HG02943 (cell line): ENCODE measurements around the gene SMPD4.
A peak's percentile ranks its signal among the peaks of the same experiment; 100 is the strongest.
"Not testable (repeated sequence)": the region's sequence is repeated elsewhere in the genome, so short reads cannot be mapped to it uniquely, and the experiment has no call there.

Experiments used
- ATAC-seq: cut with Tn5 transposase; IDR thresholded peaks from one replicate; pipeline ENCODE4 v1.9.1; 2021; ENCODE audit warnings: mild to moderate bottlenecking, low read depth, moderate library complexity; ENCODE audit not compliant: unreplicated experiment

The SMPD4 gene

GRCh38 chr2:130187859-130188792 lies 6.7 kb upstream of the SMPD4 start:
- not testable (repeated sequence) for ATAC-seq

GRCh38 chr2:130187268-130187667 lies 5.9 kb upstream of the SMPD4 start:
- no peak for ATAC-seq

DNA sequence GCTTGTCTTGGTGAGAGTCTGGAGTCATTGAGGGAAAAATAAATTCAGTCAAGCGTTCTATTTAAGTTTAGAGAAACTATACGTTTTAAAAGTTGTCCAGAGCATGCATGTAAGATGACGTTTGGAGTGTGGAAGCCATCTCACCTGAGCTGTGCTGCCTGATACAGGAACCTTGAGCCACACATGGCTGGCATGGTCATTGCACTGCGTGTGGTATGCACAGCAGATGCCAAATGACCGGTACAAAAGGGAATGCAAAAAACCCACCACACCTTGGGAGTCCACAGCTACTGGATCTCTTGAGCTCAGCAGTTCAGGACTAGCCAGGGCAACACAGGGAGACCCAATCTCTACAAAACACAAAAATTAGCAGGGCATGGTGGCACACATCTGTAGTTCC lies 5.0 kb upstream of the SMPD4 start:
- ATAC-seq = no peak

DNA sequence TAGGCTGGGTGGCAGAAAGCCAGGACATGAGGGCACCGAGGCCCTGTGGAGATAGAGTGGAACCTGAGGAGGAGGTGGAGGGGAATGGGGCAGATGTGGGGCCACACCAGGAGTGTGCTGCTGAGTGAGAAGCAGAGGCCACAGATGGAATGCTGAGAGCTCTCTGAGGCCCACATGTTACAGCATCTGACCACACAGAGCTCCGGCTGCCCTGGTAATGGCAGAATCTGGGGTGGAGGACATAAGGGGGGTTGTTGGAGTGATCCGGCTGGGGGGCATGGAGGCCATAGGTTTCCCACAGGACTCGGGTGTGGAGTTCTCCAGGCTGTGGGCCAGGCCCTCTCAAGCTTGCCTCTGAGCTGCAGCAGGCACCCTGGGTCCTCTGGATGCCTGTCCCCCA lies 4.5 kb upstream of the SMPD4 start:
- no peak for ATAC-seq

DNA sequence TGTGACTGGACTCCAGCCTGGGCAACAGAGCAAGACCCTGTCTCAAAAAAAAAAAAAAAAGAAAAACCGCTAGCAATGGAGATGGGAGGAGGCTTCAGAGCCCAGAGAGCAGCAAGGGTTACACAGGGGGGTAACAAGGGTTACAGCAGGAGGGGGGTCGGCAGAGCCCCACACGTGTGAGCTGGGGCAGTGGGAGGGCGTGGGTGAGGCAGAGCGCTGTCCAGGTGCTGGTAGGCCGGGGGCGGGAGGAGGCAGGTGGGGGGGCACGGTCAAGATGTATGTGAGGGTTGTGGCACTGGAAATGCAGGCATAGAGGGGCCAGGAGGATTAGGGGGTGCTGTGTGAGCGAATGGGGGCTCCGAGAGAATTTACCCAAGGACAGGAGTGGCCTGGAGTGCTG lies 4.0 kb upstream of the SMPD4 start:
- no peak for ATAC-seq

DNA sequence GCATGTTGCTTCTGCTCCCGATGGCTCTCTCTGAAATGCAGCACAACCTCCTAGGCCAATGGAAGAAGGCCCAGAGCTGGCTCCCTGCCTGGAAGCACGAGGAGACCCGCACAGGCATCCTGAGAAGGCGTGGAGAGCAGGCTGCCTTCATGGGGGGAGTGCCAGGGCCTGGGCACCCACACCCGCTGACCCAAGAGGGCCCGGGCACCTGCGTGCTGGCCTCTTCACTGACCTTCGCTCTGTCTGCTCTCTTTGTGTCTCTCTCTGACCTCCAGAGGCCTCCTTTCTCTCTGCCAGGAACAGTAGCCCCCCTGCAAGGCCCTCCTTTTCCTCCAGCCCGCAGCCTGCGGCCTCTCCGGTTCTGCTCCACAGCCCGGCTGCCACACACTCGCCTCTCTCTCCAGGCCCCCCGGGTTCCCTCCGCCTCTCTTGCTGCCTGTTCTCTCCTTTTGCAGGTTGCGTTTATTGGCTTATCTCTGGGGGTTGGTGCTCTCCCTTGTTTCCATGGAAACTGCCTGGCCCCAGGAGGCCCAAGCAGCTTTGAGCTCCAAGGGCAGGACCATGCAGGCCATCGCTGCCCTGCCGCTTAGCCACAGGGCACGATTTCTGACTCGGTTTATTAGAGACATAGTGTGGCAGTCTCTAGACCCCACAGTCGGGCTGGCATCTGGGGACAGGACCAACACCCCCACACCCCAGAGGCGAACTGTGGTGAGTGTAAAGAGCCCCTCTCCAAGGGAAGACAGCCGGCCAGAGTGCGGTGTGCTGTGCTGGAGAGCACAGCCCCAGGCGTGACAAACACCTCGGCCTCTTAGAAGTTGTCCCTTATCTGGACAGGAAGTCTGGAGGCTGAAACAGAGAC lies 2.3 kb upstream of the SMPD4 start:
- ATAC-seq = no peak

- peak; percentile 9 for ATAC-seq
These were observed 1.6 kb upstream of the SMPD4 start for GRCh38 chr2:130182826-130183511.

- peak; percentile 69 for ATAC-seq
These were observed 679 bp upstream of the SMPD4 start, which contains the start of gene MZT2B for GRCh38 chr2:130181880-130182682. Gene MZT2B (plus strand): TSS chr2:130182262. CDS start chr2:130182283, 21 bp downstream.

DNA sequence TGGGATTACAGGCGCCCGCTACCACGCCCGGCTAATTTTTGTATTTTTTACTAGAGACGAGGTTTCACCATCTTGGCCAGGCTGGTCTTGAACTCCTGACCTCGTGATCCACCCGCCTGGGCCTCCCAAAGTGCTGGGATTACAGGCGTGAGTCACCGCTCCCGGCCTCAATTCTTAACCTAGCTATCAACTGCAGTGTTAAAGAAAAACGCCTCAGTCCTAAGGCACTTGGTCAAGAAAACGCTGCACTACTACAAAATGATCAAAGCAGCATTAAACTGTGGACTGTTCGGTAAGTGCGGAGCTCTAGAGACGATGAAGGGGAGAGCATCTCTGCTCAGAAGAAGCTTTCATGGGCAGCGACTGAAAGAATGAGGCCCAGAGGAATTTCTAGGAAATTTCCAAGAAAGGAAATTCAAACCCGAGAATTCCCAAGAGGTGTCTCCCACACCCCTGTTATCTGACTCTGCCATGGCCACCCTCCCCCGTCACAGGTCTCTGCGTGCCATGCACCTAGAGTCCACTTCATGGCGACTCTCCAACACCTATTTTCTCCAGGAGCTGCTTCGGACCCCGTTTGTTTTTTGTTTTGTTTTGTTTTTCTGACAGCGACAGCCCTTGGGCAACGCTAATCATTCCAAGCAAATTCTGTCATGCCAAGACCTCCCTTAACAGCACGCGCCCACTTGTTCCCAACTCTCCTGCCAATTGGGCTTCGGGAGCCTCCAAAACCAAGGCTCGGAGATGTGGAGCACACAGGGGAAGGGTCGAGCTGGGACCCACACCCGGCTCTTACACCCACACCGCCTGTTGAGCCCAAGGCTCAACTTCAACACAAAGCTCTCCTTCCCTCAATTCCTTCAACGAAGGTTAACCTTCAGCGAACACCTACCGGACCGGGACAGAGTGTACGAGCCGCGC lies 738 bp downstream of the SMPD4 start:
- peak; percentile 2 for ATAC-seq

- not testable (repeated sequence) for ATAC-seq
These were observed 6.5 kb downstream of the SMPD4 start for GRCh38 chr2:130174866-130175265.

DNA sequence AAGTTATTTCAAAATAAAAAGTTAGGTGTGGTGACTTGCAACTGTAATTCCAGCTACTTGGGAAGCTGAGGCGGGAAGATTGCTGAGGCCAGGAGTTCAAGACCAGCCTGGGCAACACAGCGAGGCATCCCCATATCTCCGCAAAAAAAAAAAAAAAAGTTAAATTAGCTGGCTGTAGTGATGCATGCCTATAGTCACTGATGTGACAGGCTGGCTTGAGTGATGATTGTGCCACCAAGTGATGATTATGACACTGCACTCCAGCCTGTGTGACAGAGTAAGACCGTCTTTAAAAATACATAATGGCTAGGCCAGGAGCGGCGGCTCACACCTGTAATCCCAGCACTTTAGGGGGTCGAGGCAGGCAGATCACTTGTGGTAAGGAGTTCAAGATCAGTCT lies 11.5 kb downstream of the SMPD4 start:
- ATAC-seq = no peak

DNA sequence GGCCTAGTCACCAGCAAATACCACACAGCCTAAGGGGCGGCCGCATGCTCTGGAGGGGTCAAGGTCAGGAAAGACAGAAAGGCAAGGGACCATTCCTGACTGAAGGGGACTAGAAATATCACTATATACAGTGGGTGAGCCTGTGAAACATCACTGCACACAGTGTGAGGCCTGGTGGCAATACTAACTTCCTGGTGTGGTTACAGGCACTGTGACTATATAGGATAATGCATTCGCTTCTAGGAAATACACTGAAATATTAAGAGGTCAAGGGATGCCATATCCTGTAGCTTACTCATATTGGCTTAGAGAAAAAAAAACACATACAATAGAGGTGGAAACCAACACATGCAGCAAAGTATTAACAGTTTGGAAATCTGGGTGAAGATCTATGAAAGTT lies 12.2 kb downstream of the SMPD4 start:
- not testable (repeated sequence) for ATAC-seq

DNA sequence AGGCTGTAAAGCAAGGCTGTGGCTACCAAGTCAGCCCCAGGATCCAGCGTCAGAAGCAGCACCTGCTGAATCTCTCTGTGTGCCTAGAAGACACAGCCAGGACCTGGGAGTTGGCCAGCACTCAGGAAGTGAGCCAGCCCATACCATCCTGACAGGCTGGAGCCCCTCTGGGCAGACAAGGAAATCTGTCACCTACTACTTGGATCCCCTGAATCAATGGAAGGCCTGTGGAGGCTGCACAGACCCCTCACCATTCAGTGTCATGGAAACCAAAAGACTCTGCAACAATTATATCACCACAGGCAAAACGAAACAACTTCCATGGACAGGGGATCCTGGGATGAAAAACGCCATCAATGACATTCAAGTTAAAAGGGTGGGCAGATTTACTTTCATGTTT lies 14.8 kb downstream of the SMPD4 start:
- ATAC-seq = not testable (repeated sequence)

GRCh38 chr2:130165293-130166016 lies 15.9 kb downstream of the SMPD4 start:
- no peak for ATAC-seq

GRCh38 chr2:130162968-130163367 lies 18.4 kb downstream of the SMPD4 start:
- no peak for ATAC-seq

DNA sequence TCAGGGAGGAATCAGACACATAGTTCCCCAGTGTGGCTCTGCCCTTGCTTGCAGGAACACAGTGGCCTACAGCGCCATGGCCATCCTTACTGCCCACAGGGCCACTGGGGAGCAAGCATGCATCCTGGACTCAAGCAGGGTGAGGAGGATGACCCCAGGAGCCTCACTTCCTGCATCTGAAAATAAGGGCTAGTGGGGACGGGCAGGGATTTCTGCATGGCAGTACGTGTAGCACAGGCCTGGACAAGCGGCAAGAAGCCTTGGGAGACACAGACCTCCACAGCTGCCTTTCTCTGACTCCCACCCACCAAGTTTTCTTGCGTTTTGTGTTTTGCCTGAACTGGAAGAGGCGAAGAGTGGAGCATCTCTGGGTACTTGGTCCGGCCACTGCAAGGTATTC lies 18.9 kb downstream of the SMPD4 start:
- not testable (repeated sequence) for ATAC-seq

DNA sequence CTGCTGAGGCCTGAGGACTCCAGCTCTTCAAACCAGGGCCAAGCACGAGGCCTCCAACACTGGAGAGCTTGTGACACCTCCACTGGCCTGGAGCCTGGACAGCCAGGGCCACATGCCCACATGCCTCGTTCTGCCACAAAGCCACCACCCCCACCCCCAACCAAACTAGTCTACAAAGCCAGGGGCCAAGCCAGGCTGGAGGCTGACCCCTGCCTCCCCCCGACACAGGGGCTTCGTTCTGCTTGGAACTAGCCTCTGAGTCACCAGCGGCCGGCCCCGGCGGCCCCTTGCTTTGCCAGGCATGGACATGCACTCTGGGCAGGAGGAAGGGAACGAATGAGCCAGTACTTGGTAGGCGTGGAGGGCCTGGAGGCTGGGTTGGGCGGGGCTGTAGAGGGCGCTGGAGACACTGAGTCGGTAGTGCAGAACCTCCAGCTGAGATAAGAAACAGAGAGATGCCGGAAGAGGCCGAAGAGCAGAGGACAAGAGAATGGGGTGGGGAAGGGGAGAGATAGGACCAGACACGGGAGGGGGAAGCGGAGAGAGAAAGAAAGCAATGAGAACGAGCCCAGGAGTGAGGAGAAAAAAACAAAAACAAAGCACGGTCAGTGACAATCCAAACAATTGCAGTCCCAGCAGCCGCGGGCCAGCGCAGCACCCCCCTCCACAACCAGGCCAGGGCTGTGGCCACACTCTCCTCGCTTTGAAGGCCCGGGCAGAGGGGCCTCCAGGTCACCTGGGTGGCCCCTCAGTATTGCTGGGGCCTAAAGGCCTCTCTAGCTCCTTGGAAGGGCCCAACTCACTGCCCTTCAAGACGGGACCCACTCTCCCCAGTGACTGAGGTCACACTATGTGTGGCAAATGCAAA lies 20.3 kb downstream of the SMPD4 start:
- not testable (repeated sequence) for ATAC-seq
